Measurements from ENCODE around the gene HIVEP2.

- TF ChIP-seq POLR2A (IDR thresholded peaks at IDR 0.05; ENCODE audit: low read depth, low read length) (no peak), CTCF (conservative IDR thresholded peaks at IDR 0.05; ENCODE audit: low read depth, low read length) (no peak), USF2 (IDR thresholded peaks at IDR 0.05; ENCODE audit: low read depth, low read length) (no peak)
Observed at GRCh38 chr6:142816031-142816430, 128.9 kb downstream of the HIVEP2 start.
